Mucosa of stomach (tissue), 1 donor: Measurements from ENCODE around the gene RPL28.
"Not testable (repeated sequence)": the region's sequence is repeated elsewhere in the genome, so short reads cannot be mapped to it uniquely, and the experiment has no call there.

Experiments
- H3K27me3 ChIP-seq: one replicate; pipeline ENCODE4 v1.7.0; 2013; ENCODE audit warnings: mild to moderate bottlenecking, low read length; ENCODE audit not compliant: control insufficient read depth, insufficient read depth
- H3K36me3 ChIP-seq: one replicate; pipeline ENCODE4 v1.7.0; 2013; ENCODE audit warnings: low read length; ENCODE audit not compliant: control insufficient read depth, insufficient read depth
- H3K4me1 ChIP-seq: one replicate; pipeline ENCODE4 v1.7.0; 2013; ENCODE audit warnings: mild to moderate bottlenecking, low read length; ENCODE audit not compliant: control insufficient read depth, insufficient read depth
- H3K4me3 ChIP-seq: one replicate; pipeline ENCODE4 v1.7.0; 2013; ENCODE audit warnings: low read length
- H3K9ac ChIP-seq: one replicate; pipeline ENCODE4 v1.7.0; 2013; ENCODE audit warnings: mild to moderate bottlenecking, low read length, moderate library complexity
- H3K9me3 ChIP-seq: one replicate; pipeline ENCODE4 v1.7.0; 2013; ENCODE audit warnings: mild to moderate bottlenecking, low read length, moderate library complexity; ENCODE audit not compliant: control insufficient read depth
- donor health status: Pancreatic carcinoma.

RPL28 gene

GRCh38 chr19:55410168-55410567 lies 24.4 kb downstream of the RPL28 start:
- no peaks in the 10 kb centered on the region for H3K36me3 ChIP-seq
- H3K9ac ChIP-seq = no peak overlapping the region
- H3K9me3 ChIP-seq = no peaks in the 10 kb centered on the region
- H3K27me3 ChIP-seq = no peaks in the 10 kb centered on the region
- no peak overlapping the region for H3K4me3 ChIP-seq
- peaks cover 16% of the 10 kb centered on the region for H3K4me1 ChIP-seq

- Histone ChIP-seq H3K27me3 (no peaks in the 10 kb centered on the region), H3K9ac (no peak overlapping the region), H3K9me3 (no peaks in the 10 kb centered on the region), H3K4me1 (no peaks in the 10 kb centered on the region), H3K36me3 (no peaks in the 10 kb centered on the region), H3K4me3 (no peak overlapping the region)
Measured at GRCh38 chr19:55418185-55418584, 32.5 kb downstream of the RPL28 start.

- Histone ChIP-seq H3K9ac (no peak overlapping the region), H3K4me3 (no peak overlapping the region), H3K27me3 (no peaks in the 10 kb centered on the region), H3K9me3 (no peaks in the 10 kb centered on the region), H3K36me3 (no peaks in the 10 kb centered on the region), H3K4me1 (no peaks in the 10 kb centered on the region)
Measured at GRCh38 chr19:55419103-55419502, 33.4 kb downstream of the RPL28 start.

GRCh38 chr19:55419624-55420236 lies 34.0 kb downstream of the RPL28 start:
- Histone ChIP-seq H3K4me3 (no peak overlapping the region), H3K4me1 (no peaks in the 10 kb centered on the region), H3K9me3 (no peaks in the 10 kb centered on the region), H3K9ac (no peak overlapping the region), H3K36me3 (no peaks in the 10 kb centered on the region), H3K27me3 (no peaks in the 10 kb centered on the region)

- not testable (repeated sequence) for H3K9me3 ChIP-seq, H3K9ac ChIP-seq, H3K4me1 ChIP-seq, H3K27me3 ChIP-seq, H3K4me3 ChIP-seq, H3K36me3 ChIP-seq
Measured at GRCh38 chr19:55421281-55421680, 35.5 kb downstream of the RPL28 start.

- Histone ChIP-seq H3K9ac (no peak overlapping the region), H3K27me3 (no peaks in the 10 kb centered on the region), H3K9me3 (no peaks in the 10 kb centered on the region), H3K36me3 (no peaks in the 10 kb centered on the region), H3K4me3 (no peak overlapping the region), H3K4me1 (no peaks in the 10 kb centered on the region)
Measured at GRCh38 chr19:55423225-55424005, 37.7 kb downstream of the RPL28 start.

- H3K9me3 ChIP-seq = no peaks in the 10 kb centered on the region
- H3K27me3 ChIP-seq = no peaks in the 10 kb centered on the region
- H3K9ac ChIP-seq = no peak overlapping the region
- no peaks in the 10 kb centered on the region for H3K4me1 ChIP-seq
- H3K4me3 ChIP-seq = no peak overlapping the region
- no peaks in the 10 kb centered on the region for H3K36me3 ChIP-seq
Measured at GRCh38 chr19:55424518-55424917, 38.8 kb downstream of the RPL28 start.

GRCh38 chr19:55426042-55426441 lies 40.3 kb downstream of the RPL28 start:
- Histone ChIP-seq H3K4me3 (no peak overlapping the region), H3K4me1 (no peaks in the 10 kb centered on the region)

GRCh38 chr19:55431183-55431582 lies 45.5 kb downstream of the RPL28 start:
- no peak overlapping the region for H3K9ac ChIP-seq
- peaks cover 38% of the 10 kb centered on the region for H3K27me3 ChIP-seq
- no peak overlapping the region for H3K4me3 ChIP-seq
- no peaks in the 10 kb centered on the region for H3K4me1 ChIP-seq
- no peaks in the 10 kb centered on the region for H3K9me3 ChIP-seq
- no peaks in the 10 kb centered on the region for H3K36me3 ChIP-seq

More at GRCh38 chr19:55426042-55426441, 40.3 kb downstream of the RPL28 start:
- Histone ChIP-seq H3K9me3 (no peaks in the 10 kb centered on the region), H3K9ac (no peak overlapping the region), H3K27me3 (peaks cover 1% of the 10 kb centered on the region), H3K36me3 (no peaks in the 10 kb centered on the region)

GRCh38 chr19:55432241-55432959 lies 46.7 kb downstream of the RPL28 start:
- peaks cover 41% of the 10 kb centered on the region for H3K27me3 ChIP-seq
- H3K9ac ChIP-seq = no peak overlapping the region
- H3K36me3 ChIP-seq = no peaks in the 10 kb centered on the region
- H3K4me3 ChIP-seq = no peak overlapping the region
- no peaks in the 10 kb centered on the region for H3K4me1 ChIP-seq
- H3K9me3 ChIP-seq = no peaks in the 10 kb centered on the region

GRCh38 chr19:55433292-55433691 lies 47.6 kb downstream of the RPL28 start:
- Histone ChIP-seq H3K4me3 (no peak overlapping the region), H3K9ac (no peak overlapping the region), H3K9me3 (no peaks in the 10 kb centered on the region), H3K4me1 (no peaks in the 10 kb centered on the region), H3K36me3 (no peaks in the 10 kb centered on the region), H3K27me3 (peaks cover 49% of the 10 kb centered on the region)

- Histone ChIP-seq H3K9ac (no peak overlapping the region), H3K36me3 (no peaks in the 10 kb centered on the region), H3K27me3 (peaks cover 61% of the 10 kb centered on the region), H3K4me3 (no peak overlapping the region), H3K4me1 (no peaks in the 10 kb centered on the region), H3K9me3 (no peaks in the 10 kb centered on the region)
Measured at GRCh38 chr19:55434356-55434919, 48.7 kb downstream of the RPL28 start.
